NCI-H510A (cell line): ENCODE results near the gene PDE6A.

Experiments
- DNase-seq: peaks from one replicate; lab custom pipeline; 2025; lab: John Stamatoyannopoulos, UW

Gene PDE6A

DNA sequence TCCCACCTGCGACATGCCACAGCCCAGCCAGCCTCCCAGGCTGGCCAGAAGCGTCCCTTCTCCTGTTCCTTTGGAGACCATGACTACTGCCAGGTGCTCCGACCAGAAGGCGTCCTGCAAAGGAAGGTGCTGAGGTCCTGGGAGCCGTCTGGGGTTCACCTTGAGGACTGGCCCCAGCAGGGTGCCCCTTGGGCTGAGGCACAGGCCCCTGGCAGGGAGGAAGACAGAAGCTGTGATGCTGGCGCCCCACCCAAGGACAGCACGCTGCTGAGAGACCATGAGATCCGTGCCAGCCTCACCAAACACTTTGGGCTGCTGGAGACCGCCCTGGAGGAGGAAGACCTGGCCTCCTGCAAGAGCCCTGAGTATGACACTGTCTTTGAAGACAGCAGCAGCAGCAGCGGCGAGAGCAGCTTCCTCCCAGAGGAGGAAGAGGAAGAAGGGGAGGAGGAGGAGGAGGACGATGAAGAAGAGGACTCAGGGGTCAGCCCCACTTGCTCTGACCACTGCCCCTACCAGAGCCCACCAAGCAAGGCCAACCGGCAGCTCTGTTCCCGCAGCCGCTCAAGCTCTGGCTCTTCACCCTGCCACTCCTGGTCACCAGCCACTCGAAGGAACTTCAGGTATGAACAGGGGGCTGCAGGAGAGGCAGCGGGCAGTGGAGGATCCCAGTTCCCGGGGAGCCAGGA lies 108.0 kb downstream of the PDE6A start:
- no peak for DNase-seq

DNA sequence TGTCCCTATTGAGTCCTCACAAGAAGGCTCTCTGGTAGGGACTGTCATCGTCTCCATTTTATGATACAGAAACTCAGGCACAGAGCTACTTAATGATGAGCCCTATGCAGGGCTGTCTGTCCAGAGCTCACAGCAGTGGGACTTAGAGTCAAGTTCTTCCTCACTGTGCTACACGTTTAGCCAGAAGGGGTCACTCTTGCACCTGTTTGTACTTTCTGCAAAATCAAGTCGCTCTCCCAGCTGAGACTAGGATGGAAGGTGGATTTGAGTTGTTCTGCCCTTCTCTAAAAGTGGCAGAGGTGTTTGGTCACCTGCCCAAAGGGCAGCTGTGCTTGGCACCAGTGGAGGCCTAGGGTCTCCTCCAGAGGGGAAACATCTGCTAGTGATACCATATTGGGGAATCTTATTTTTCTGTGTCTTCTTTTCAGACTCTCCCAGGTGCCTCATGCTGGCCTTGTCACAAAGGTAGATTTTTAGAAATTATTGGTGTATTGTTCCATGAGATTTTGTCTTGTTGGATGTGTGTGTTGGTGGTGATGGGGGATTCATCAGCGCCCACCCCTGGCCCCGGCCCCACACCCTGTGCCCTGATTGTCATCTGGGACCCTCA lies 110.2 kb downstream of the PDE6A start:
- DNase-seq, result peak; percentile 41

DNA sequence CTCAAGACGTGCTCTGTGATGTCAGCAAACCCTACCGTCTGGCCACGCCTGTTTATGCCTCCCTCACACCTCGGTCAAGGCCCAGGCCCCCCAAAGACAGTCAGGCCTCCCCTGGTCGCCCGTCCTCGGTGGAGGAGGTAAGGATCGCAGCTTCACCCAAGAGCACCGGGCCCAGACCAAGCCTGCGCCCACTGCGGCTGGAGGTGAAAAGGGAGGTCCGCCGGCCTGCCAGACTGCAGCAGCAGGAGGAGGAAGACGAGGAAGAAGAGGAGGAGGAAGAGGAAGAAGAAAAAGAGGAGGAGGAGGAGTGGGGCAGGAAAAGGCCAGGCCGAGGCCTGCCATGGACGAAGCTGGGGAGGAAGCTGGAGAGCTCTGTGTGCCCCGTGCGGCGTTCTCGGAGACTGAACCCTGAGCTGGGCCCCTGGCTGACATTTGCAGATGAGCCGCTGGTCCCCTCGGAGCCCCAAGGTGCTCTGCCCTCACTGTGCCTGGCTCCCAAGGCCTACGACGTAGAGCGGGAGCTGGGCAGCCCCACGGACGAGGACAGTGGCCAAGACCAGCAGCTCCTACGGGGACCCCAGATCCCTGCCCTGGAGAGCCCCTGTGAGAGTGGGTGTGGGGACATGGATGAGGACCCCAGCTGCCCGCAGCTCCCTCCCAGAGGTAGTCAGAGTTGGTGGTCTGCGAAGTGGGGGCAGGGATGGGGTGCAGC lies 111.3 kb downstream of the PDE6A start:
- no peak for DNase-seq

DNA sequence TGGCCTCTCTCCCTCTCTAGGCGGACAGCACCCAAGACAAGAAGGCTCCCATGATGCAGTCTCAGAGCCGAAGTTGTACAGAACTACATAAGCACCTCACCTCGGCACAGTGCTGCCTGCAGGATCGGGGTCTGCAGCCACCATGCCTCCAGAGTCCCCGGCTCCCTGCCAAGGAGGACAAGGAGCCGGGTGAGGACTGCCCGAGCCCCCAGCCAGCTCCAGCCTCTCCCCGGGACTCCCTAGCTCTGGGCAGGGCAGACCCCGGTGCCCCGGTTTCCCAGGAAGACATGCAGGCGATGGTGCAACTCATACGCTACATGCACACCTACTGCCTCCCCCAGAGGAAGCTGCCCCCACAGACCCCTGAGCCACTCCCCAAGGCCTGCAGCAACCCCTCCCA lies 112.0 kb downstream of the PDE6A start:
- DNase-seq, result no peak

DNA sequence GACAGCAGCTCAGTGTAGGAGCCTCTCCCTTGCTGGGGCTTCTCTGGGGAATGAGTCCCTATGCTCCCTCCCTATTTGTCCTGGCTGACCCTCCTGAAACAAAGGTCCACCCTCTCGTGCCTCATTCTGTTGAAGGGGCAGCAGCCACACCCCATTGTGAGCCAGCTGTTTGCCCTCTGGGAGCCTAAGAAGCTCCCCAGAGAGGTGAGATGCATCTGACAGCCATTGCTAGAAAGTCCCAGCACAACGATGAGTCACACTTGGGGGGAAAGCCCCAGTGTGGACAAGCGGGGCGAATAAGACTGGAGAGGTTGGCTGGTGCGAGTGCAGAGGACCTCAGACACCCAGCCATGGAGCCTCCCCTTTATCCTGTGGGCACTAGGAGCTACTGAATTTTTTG lies 113.1 kb downstream of the PDE6A start:
- DNase-seq, result no peak

DNA sequence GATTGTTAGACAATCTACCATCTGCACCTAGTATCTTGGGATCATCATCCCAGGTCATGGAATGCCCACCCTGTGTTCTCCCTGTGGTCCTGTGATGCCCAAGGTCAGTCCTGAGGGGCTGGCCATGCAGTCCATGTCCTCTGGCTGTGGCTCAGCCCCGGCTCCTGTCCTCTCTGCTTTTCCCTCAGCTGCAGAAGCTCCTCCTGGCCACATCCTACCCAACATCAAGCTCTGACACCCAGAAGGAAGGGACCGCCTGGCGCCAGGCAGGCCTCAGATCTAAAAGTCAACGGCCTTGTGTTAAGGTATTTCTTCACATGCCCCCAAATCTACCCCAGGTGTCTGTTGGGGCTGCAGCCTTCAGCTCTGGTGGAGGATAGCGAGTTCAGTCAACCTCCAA lies 114.0 kb downstream of the PDE6A start:
- no peak for DNase-seq

DNA sequence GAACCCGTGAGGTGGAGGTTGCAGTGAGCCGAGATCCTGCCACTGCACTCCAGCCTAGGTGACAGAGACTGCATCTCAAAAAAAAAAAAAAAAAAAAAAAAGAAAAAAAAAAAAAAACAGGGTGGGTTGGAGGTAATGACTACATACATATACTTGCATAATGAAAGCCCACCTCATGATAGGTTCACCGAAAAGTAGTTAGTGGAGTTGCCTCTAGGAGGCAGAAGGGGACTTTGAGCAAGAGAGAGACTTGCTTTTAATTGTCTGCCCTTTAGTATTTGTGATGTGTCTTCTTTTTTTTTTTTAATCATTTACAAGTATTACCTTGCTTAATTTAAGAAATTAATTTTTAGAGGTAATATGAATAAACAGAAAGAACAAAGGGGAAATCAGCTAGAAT lies 114.6 kb downstream of the PDE6A start:
- DNase-seq, result no peak

DNA sequence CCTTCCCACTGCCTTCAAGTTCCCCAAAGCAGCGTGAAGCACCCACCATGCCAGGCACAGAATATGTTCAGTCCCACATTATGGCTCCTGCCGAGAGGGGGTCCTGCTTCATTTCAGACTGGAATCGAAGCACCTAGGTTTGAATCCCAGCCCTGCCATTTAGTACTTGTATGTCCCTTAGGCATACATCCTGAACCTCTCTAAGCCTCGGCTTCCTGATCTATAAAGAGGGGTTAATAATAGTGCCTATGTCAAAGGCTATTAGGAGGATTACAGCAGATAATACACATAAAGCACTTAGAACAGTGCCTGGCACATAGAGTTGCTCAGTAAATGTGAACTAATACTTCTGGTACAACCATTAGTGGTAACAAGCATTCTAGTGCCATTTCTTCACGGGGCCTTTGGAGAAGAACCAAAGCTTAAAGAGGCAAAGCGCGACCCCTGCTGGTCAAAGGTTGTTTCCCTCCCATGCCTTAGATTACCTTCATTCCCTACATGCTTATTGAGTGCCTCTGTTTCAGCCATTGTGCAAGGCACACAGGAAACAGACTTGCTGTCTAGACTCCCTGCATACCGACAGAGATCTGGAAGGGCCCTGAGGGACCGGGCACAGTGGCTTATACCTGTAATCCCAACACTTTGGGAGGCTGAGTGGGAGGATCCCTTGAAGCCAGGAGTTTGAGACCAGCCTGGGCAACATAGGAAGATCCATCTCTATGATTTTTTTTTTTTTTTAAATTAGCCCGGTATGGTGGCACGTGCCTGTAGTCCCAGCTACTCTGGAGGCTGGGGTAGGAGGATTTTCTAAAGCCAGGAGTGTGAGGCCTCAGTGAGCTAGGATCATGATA lies 116.2 kb downstream of the PDE6A start:
- DNase-seq, result peak; percentile 42

DNA sequence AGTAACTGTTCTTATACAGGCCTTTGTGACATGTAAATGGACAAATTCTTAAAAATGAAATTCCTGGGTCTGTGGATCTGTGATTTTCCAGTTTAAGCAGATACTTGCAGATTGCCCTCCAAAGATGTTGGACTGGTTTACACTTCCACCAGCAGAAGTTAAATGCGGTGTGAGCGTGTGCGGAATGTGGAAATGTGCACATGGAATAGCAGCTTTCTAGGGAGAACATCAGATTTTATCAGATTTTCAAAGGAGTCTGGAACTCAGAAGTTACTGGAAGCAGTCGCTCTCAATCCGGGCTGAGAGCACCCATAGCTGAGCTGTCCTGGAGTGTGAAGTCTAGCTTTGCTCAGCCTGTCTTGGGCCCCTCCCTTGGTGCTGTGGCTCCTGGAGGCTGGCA lies 117.0 kb downstream of the PDE6A start:
- no peak for DNase-seq

DNA sequence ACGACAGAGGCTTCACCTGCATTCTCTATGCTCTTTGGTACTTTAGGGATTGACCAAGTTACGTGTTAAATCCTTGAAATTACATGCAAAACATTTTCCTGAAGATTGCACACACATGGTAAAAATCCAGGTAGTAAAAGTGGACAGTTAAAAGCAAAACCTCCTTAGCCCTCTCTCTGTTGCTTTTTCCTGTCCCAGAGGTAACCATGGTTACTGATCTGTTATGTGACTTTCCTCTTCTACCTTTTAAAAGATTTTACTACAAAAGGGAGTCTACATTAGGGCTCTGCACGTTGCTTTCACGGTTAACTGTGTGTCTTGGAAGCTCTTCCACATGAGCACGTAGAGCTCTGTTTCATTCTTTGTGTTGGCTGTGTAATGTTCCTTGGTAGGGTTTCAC lies 117.5 kb downstream of the PDE6A start:
- no peak for DNase-seq

DNA sequence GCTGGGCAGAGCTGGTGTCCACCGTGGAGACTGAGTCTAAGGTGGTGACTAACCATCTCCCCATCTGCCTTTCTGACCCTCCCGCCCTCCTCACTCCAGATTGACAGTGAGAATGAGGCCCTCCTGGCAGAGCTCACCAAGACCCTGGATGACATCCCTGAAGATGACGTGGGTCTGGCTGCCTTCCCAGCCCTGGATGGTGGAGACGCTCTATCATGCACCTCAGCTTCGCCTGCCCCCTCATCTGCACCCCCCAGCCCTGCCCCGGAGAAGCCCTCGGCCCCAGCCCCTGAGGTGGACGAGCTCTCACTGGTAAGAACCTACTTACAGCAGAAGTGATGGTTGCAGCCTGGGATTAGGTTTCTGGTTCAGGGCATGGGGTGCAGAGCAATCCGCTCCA lies 118.0 kb downstream of the PDE6A start:
- no peak for DNase-seq

DNA sequence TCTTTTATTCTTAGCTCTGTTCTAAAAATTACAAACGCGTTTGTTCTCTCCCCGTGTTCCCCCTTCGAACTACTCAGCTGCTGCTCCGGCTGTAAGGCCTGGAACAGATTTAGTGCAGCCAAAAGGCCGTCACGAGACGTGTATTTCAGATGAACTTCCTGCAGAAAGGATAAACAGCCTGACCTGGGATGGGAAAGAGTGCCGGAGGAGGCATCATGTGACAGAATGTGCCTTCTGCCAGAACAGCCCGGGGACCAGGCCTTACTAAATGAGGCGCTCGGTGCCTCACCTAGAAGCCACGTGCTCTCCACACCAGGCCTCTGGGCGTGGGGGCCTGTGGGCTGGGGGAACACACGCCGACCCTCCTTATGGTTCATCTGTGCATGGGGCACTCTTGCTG lies 119.7 kb downstream of the PDE6A start:
- DNase-seq, result no peak

DNA sequence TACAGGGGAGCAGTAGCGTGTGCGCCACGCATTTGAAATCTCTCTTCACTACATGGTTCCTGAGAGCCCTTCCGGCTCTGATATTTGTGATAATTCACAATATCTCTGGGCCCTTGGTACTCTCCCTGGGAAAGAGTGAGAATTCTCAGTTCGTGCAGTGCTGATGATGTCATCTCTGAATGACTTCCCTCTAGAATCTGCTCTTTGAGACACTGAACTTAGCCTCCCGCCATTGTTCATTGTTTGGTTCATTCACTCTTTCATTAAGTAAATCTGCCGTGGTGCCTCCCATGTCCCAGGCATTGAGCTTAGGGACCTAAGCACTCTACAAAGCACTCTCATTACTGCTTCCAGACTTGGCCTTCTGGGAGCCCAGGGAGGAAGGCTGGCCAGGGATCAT lies 120.5 kb downstream of the PDE6A start:
- no peak for DNase-seq

DNA sequence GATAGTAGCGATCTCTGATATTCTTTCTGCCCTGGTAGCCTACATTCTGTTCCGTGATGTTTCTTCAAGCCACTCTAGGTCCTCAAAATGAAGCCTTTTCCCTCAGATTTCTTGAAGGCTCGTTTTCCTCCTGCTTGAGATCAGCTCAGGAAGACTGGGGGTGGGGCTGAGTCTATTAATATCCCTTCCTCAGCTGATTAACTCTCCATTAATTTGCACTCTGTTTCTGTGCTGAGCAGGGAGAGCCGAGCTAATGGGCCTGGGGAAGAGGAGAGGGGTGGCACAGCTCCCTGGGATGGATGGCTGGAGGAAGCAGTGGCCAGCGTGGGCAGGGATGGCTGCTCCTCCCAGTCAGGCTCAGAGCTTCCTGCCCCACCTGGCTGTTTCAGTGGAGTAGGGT lies 121.2 kb downstream of the PDE6A start:
- no peak for DNase-seq

DNA sequence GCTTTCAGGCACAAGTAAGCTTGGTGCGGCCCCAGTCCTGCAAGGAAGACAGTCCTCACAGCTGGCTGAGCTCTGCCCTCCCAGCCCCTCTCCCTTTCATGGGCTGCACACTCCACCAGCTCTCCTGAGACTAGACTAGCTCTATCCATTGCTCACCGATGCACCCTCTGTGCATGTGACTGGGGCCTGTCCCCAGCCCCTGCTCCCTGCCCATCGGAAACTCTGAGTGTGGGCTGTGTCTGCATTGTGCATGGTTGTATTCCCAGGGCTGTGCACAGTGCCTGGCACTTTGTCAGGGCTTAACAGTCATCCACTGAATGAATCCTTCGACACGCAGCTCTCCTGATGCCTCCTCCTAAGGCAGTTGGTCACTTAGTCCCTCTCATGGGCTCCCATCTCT lies 122.3 kb downstream of the PDE6A start:
- DNase-seq, result no peak

DNA sequence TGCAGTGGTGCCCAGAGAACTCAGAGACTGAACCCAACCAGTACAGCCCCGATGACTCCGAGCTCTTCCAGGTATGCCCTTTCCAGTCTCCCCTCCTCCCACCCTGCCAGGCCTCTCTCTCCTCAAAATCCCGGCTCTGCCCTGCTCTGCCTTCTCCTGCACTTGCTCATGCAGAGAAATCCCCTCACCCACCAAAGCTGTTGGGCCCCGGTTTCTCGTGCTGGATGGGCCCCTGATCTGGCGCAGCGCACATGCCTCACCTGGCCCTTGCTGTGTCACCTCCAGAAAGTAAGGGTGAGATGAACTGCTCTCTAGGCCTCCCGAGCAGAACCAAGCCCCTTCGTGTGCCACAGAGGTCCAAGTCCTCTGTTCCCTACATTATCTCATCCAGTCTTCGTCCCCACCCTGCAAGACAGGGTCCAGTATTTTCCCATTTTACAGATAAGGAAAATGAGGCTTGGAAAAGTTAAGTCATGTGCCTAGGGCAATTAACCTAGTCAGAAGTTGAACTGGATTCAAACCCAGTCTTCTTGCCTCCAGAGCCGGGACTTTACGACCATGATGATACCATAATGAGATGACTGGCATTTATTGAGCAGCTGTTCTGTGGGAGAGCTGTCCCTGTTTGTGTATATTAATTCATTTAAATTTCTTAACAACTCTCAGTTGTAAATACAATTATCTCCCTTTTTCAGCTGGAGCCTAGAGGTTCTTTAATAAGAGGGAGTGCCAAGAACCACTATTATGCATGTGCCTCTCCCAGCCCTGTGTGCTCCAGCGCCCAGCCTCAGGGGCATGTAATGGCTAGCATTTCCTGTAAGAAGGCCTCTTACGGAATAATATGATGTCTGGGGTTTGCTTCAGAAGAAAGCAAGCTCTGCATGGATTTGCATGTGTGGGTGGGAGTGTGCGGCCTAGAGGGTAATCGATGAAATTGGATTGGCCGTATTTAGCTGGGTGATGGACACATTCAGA lies 123.8 kb downstream of the PDE6A start:
- DNase-seq, result no peak

DNA sequence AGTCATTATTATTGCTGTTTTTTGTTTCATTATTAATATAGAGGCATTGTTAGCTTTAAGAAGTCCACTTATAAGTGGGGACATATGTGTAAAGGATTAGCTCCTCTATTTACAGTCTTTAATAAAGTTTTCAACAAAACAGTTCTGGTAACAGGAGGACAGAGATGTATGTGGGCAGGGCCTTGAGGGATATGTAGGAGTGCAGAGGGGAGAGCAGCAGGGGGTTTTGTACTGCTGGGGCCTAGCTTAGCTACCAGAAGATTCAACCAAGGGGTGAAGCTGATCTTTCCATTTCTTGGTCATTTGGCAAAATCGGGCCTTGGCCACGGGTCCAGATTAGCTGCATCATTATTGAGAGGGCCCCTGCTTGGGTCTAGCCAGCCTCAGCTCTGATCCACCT lies 124.6 kb downstream of the PDE6A start:
- DNase-seq, result no peak

DNA sequence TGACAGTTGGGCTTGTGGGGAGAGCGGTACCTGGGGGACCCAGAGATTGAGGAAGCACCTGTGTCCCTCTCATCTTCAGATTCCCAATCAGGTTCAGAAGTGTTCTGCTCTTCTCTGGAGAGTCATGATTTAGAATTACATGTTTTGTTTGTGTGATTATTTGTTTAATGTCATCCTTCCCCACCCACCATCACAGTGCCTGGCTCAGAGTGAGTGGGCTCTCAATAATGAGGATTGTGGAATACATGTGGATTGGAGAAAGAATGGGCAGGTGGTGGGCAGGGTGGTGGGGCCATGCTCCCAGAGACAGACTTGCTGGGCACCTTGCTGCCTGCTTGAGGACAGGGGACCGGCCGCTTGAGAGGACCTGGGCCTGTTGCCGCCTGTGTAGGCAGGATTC lies 126.5 kb downstream of the PDE6A start:
- no peak for DNase-seq

DNA sequence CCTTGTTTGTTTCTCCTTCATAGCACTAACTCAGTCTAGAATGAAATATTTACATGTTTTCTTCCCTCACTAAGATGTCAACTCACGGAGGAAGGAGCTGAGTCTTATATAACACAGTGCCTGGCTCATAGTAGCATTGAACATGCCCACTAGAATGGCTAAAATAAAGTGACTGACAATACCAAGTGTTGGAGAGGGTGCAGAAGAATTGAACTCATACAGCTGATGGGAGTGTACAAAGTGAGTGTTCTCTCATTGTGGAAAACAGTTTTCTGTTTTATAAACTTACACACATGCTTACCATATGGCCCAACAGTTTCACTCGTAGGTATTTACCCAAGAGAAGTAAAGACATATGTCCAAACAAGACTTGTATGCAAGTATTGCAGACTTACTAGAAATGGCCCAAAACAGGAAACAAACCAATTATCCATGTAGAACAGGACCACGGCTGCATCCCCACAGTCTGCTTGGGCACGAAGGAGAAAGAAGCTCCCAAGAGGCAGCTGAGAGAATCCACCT lies 127.0 kb downstream of the PDE6A start:
- DNase-seq, result no peak

DNA sequence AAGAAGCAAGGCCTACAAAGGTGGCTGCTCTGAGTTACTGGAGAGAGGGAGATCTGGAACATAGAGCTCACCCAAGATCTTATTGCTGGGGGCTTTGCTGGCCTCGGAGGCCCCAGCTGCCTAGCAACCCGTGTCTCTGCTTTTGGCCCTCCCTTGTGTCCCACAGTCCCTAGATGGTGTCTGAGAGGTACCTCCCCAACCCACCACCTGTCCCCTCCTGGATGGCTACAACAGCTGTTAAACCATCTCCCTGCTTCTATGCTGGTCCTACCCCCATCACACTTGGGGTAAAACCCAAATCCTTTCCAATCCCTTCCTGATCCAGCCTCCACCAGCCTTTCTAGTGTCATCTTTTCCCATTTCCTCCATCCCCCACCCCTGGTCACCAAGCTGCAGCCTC lies 127.9 kb downstream of the PDE6A start:
- DNase-seq, result no peak

DNA sequence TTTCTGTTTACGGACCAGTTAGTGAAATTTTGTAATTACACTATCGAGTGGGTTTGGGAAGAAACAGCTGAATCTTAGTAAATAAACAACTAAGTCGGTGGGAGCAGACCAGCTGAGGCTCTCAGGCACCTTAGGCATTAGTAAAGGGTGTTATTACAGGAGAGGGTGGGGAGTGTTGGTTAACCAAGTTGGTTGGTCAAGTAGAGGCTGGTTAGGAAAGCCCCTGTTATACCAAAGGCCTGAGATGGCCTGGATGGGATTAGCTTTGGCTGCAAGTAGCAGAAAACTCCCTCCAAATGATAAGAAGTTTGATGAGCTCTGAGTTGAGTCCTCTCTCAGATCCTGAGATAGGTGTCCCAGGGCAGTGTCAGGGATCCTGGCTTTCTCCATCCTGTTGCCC lies 133.1 kb downstream of the PDE6A start:
- DNase-seq, result no peak
